Head of caudate nucleus (tissue), 42 donors: Measurements from ENCODE around the gene TPPP2.

Experiments
- DNase-seq, 42 donors: peaks; one replicate each; pipeline versions ENCODE4 v3.0.0 to v3.0.0-alpha.2; 2020 to 2021; ENCODE audit warnings: mixed read lengths in 7 of 42
- intact Hi-C: fragments of 100-400 bp; cut with DNase I; formaldehyde crosslinking; loops from one replicate; pipeline ENCODE4 v1.15.0; 2022

The TPPP2 gene

GRCh38 chr14:21014761-21015190, 15.2 kb upstream of the TPPP2 start:
- DNase-seq: peak; percentile 71 to 98 (median 92)
- intact Hi-C loops: loop anchor here (2.0 kb wide), 1 partner anchor 26 kb away; no protein-coding TSS in a partner anchor

DNA sequence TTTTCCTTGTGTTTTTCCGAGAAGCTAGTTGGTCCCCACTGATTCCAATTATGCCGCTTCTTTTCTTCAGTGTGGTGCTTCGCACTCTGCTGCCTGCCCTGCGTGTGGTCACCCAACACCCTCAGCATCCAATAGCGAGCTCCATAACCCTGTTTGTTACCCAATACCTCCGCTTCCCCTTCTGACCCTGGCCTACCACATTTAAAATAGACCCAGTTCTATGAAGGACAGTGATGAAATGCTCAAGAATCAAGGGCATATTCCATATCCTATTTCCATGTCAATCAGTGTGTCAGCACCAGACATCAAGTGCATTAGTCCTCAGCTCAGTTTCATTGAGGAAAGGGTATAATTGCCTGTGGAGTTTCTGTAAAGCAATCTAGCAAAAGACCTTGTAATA, 14.7 kb upstream of the TPPP2 start:
- DNase-seq: peak in 1 of 42 donors; percentile 39
- intact Hi-C loops: loop anchor here (2.0 kb wide), 1 partner anchor 25 kb away; no protein-coding TSS in a partner anchor

DNA sequence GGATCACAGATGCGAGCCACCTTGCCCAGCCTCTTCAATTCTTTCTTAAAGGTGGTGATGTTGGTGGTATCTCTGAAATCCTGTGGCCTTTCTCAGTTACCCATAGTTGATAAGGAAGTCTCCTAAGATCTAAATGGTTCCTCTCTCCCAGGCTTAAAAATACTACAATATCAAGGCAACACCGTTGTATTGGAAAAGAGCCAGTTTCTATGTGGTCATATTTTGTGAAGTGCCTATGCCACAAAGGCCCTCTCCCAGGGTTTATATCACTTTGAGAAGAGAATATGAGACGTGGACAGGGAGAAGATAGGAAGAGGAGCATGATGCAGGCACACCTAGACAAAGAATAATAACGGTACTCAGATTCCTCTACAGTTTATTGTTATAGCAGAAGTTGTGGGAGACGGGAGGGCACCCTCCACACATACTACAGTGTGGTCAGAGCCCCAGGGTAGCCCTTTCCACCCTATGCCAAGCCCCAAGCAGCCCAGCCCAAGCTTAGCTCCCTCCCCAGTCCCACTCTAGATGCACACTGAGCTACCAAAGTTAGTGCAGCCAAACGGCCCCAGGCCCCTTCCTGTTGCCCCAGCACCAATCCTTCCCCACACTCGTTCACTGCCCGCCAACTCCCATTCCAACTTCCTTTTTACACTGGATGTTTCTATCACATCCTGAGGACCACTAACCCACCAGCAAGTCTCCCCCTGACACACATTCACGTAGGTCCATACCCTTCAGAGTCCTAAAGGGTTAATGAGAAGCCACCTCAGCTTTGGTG, 13.4 kb upstream of the TPPP2 start:
- intact Hi-C loops: loop anchor here (2.0 kb wide), 1 partner anchor 80 kb away; no protein-coding TSS in a partner anchor
- DNase-seq: no peak

- DNase-seq: no peak
- intact Hi-C loops: loop anchor here (2.0 kb wide), 1 partner anchor 79 kb away; no protein-coding TSS in a partner anchor
These were observed 12.3 kb upstream of the TPPP2 start for GRCh38 chr14:21017528-21018245.

GRCh38 chr14:21018286-21018685, 11.7 kb upstream of the TPPP2 start:
- no peak for DNase-seq
- intact Hi-C loops: no loop called here

- intact Hi-C loops: no loop called here
- no peak for DNase-seq
These were observed 11.2 kb upstream of the TPPP2 start for GRCh38 chr14:21018781-21019180.

DNA sequence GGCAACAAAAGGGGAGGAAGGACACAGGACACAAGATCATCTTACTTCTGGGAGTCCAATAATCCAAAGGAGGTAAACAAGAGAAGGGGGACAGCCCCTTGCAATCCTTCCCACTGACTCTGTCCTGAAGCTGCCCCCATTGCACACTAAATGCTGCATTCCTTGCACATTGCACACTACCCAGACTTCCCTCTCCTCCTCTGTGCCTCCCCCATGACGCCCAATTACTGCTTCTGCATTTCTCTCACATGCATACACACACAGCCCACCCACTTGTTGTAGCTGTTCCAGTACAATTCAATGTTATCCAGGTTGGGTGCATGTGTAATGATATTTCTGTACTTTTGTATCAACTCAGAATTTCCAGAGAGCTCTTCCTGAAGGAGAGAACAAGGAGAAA, 10.7 kb upstream of the TPPP2 start:
- no peak for DNase-seq
- intact Hi-C loops: no loop called here

DNA sequence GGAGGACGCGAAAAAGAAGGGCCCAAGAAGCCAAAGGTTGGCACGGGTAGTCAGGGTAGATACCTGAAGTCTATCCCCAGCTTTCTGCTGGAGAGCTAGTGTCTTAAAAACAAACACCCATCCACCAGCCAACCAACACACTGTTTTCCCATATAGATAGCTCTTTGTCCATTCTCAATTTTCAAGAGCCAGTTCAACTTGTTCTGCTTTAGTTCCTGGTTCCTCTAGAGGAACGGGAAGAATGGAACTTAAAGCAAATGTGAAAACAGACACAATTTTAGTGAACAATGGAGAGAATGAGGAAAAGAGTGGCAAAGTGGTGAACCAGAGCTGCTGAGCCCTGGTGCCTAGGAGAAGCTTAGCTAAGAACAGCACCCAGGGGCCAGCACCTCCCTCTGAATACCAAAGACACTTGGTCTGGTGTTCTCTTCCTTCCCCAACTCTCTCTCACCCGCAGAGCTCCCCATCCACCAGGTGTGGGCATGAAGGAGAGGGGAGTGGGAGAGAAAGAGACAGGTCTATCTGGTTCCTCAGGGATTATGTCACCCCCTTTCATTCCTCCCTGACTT, 9.0 kb upstream of the TPPP2 start:
- intact Hi-C loops: no loop called here

DNA sequence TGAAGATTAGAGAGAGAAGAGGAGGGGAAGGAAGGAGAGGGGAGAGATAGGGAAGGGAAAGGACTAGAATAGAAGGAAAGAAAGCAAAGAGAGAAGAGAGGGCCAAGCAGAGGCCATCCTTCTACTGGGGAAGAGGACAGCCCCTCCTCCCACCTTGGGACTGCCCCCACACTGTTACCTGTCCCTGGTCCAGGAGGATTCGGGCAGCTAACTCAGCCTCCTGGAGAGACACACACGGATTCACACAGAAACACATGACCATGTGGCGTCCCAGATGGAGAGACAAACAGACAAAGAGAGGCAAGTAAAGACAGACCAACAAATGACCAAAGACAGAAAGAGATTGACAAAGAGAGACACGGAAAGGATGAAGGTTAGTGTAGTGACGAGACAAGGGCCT, 7.3 kb upstream of the TPPP2 start:
- intact Hi-C loops: no loop called here

More for the DNA sequence above, 9.0 kb upstream of the TPPP2 start:
- DNase-seq: no peak

GRCh38 chr14:21023174-21023573, 6.8 kb upstream of the TPPP2 start:
- intact Hi-C loops: no loop called here
- DNase-seq: peak in 18 of 42 donors; percentile 28 to 69 (median 44)

More for the DNA sequence above, 7.3 kb upstream of the TPPP2 start:
- no peak for DNase-seq

GRCh38 chr14:21023817-21024584, 6.0 kb upstream of the TPPP2 start:
- intact Hi-C loops: no loop called here
- peak in 1 of 42 donors; percentile 47 for DNase-seq

DNA sequence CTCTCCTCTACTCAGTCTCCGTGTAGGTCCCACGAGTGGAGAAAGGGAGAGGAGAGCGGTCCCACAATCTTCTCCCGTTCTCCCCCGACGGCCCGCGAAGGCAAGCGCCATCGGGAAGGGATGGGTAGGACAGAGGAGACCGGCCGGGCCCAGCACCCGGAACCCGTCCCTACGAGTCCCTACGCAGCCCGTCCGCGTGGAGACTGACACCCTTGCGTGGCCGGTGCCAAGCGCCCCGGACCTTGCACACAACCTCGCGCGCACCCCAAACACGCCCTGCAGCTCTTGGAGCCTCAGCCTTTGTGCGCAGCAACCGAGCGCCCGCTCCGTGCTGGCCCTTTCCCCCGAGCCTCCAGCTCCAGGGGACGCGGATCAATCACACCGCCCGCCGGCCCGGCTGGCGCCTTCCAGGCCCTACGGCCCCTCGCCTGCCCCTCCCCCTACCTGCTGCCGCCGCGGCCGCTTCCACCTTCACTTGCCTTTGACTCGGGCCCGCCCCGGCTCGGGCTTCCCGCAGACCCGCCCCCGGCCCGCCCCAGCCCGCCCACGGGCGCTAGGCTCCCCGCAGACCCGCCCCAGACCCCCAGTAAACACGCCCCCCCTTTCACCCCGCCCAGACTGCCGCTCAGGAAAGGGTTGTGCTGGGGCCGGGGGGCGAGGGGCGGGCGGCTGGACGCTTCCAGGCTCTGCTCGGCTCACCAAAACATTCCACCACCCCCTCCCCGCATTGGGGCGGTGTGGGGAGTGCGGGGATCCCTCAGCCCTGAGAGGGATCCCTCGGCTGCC, 5.2 kb upstream of the TPPP2 start, which contains the start of gene NDRG2:
Gene NDRG2, minus strand, starts transcription at position 477 of the 786 bp plus-strand sequence. CDS start 1,746 bp downstream, outside the sequence.
- intact Hi-C loops: loop anchor here (5.0 kb wide), 1 partner anchor 222 kb away; the partner anchor contains the start of gene RNASE1
- DNase-seq: peak; percentile 46 to 93 (median 81)

DNA sequence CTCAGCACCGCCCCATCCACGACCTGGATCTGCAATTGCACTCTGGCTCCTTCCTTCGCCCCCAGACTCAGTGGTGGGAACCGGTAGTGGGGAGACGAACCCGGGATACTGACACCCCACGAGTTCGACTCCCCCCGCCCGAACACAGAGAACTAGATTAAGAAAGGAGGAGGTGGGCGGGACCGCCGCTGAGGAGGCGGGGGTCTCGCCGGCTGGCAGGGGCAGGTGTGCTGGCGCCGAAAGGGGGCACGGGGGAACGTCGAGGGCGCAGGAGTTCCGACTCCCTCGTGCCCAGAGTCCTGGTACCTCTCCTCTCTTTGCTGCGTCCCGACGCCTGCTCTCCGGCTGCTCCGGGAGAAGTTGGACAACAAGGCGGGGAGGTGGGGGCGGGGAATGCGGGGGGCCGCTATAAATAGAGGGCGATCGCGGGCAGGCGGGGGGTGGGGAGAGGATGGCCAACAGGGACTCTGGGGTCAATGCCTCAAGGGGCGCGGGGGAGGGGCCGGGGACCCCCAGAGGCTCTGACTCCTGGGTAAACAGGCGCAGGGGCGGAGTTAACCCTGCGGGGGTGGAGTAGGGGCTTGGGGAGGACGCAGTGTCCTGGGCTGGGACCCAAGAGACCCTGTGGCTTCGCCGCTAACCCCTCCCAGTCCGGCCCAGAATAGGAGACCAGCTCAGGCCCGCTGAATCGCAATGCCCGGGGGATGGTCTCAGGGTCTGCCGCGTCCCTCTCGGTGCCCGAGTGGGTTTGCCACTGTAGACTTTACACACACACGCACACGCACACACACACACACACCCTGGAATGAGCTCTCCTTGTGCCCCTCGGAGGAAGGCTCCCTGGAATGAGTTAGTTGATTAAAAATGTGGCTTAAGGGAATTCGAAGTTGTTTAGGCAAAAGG, 4.4 kb upstream of the TPPP2 start:
- peak; percentile 75 to 96 (median 89) for DNase-seq
- intact Hi-C loops: loop anchor here (5.0 kb wide), 1 partner anchor 223 kb away; the partner anchor contains the start of gene RNASE1

GRCh38 chr14:21026274-21026987, 3.6 kb upstream of the TPPP2 start:
- peak; percentile 72 to 95 (median 87) for DNase-seq
- intact Hi-C loops: loop anchor here (5.0 kb wide), 1 partner anchor 224 kb away; the partner anchor contains the start of gene RNASE1

DNA sequence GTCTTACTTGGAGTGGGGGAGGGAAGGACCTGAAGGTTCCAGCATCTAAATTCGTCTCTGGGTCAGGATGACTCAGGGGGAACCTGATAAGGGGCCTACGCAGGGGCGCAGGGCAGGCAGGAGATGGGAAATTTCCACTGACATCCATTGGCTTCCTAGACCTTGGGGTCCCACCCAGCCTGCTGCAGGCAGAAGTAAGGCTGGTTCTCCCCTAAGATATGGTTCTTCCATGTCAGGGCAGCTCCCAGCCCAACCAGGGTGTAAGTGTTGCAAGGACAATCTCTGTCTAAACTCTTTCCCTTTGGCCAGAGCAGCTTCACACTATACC, 3.1 kb upstream of the TPPP2 start:
- intact Hi-C loops: loop anchor here (5.0 kb wide), 1 partner anchor 225 kb away; the partner anchor contains the start of gene RNASE1
- DNase-seq: no peak

DNA sequence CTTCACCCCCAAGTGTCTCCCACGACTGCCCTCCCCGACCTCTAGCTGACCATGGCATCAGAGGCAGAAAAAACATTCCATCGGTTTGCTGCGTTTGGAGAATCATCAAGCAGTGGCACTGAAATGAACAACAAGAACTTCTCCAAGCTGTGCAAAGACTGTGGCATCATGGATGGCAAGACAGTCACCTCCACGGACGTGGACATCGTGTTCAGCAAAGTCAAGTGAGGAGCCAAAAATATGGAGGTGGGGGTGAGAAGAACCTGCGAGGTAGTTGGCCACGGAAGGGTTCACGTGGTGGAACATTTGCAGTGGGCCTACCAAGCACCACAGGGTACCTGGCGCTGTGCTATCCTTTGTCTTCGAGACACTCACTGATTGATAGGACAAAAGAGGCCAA, 514 bp downstream of the TPPP2 start:
- intact Hi-C loops: no loop called here
- DNase-seq: no peak
